Mucosa of descending colon (tissue), 3 donors: Measurements from ENCODE around the gene ALKBH4. TPM values are rescaled to one million over a fixed set of nuclear protein-coding genes. Genes with fewer than 3 reads are reported as not detected.
A peak's percentile ranks its signal among the peaks of the same experiment; 100 is the strongest.
"Not testable (repeated sequence)": the region's sequence is repeated elsewhere in the genome, so short reads cannot be mapped to it uniquely, and the experiment has no call there.

Source experiments
- ATAC-seq: fragments of 200-7000 bp; cut with Tn5 transposase; one replicate; pipeline ENCODE4 v1.9.1; 2020; ENCODE audit warnings: mild to moderate bottlenecking, moderate library complexity
- DNase-seq, 3 donors: peaks; one replicate each; pipeline ENCODE4 v3.0.0-alpha.2; 2020
- H3K36me3 ChIP-seq: fragments of 200-600 bp; one replicate; pipeline ENCODE4 v1.8.0; 2021; ENCODE audit warnings: low read depth, mild to moderate bottlenecking
- H3K4me1 ChIP-seq: fragments of 200-600 bp; one replicate; pipeline ENCODE4 v1.8.0; 2021; ENCODE audit warnings: low read depth, mild to moderate bottlenecking
- H3K4me3 ChIP-seq: fragments of 200-600 bp; one replicate; pipeline ENCODE4 v1.8.0; 2021; ENCODE audit warnings: mild to moderate bottlenecking
- H3K9me3 ChIP-seq: fragments of 200-600 bp; one replicate; pipeline ENCODE4 v1.8.0; 2021; ENCODE audit warnings: mild to moderate bottlenecking
- CTCF ChIP-seq: fragments of 200-600 bp; IDR thresholded peaks from one replicate; pipeline ENCODE4 v1.8.0; 2022; ENCODE audit warnings: antibody characterized with exemption, mild to moderate bottlenecking
- intact Hi-C, 2 donors: fragments of 100-400 bp; cut with DNase I in 1 of 2; cut with micrococcal nuclease in 1 of 2; formaldehyde crosslinking; loops; one replicate each; pipeline versions ENCODE4 v1.11.0 to v1.11.1; 2022; cut with DNase I, micrococcal nuclease
- total RNA-seq, 3 donors: library from RNA; stranded (reverse); fragmentation: NEBNext Ultra II Directional in 2 of 3; extraction: Animal tissue kit (Norgen Biotek cat#: 25700) in 2 of 3; gene quantifications; one replicate each; pipeline versions ENCODE4 v1.2.1 to v1.2.4, GENCODE V29; 2021 to 2023
- donor health status: DM: no; HTN: no; CAD: no; lungs with moderate emphysema.
- donor health status: DM: no; HTN: no; CAD: no.
- donor health status: DM: no; HTN: yes; CAD: no.

Gene ALKBH4
- total RNA-seq, 3 donors from 2014 or later = 8.4 to 11.1 (median 10.0) TPM

GRCh38 chr7:102413611-102414010 is 51.1 kb downstream of the ALKBH4 start:
- Histone ChIP-seq H3K4me3 (no peak overlapping the region), H3K4me1 (peaks cover 5% of the 10 kb centered on the region), H3K9me3 (no peaks in the 10 kb centered on the region), H3K36me3 (no peaks in the 10 kb centered on the region)
- DNase-seq (no peak), ATAC-seq (no peak)
- intact Hi-C loops = no loop called here
- no peak for TF ChIP-seq CTCF

- Histone ChIP-seq H3K4me3 (no peak overlapping the region), H3K36me3 (no peaks in the 10 kb centered on the region), H3K9me3 (no peaks in the 10 kb centered on the region), H3K4me1 (peaks cover 5% of the 10 kb centered on the region)
- intact Hi-C loops = no loop called here
- no peak for TF ChIP-seq CTCF
- DNase-seq = no peak
- ATAC-seq = no peak
Observed at GRCh38 chr7:102413091-102413490, 51.6 kb downstream of the ALKBH4 start.

- TF ChIP-seq CTCF = no peak
- Histone ChIP-seq H3K4me3 (no peak overlapping the region), H3K36me3 (no peaks in the 10 kb centered on the region), H3K4me1 (peaks cover 5% of the 10 kb centered on the region), H3K9me3 (no peaks in the 10 kb centered on the region)
- intact Hi-C loops = no loop called here
- ATAC-seq (peak; percentile 40), DNase-seq (peak in 1 of 3 donors; percentile 47)
Observed at GRCh38 chr7:102412548-102412947, 52.1 kb downstream of the ALKBH4 start.

GRCh38 chr7:102410918-102411317 is 53.7 kb downstream of the ALKBH4 start:
- intact Hi-C loops = no loop called here
- ATAC-seq (no peak), DNase-seq (no peak)
- Histone ChIP-seq H3K4me1 (no peaks in the 10 kb centered on the region), H3K9me3 (no peaks in the 10 kb centered on the region), H3K4me3 (no peak overlapping the region), H3K36me3 (no peaks in the 10 kb centered on the region)
- TF ChIP-seq CTCF = no peak

- no peak for TF ChIP-seq CTCF
- intact Hi-C loops = no loop called here
- Histone ChIP-seq H3K4me1 (no peaks in the 10 kb centered on the region), H3K9me3 (no peaks in the 10 kb centered on the region), H3K36me3 (no peaks in the 10 kb centered on the region), H3K4me3 (no peak overlapping the region)
- no peak for ATAC-seq
- DNase-seq = no peak
Observed at GRCh38 chr7:102410123-102410522, 54.5 kb downstream of the ALKBH4 start.

- ATAC-seq (no peak), DNase-seq (no peak)
- intact Hi-C loops = no loop called here
- Histone ChIP-seq H3K4me3 (no peak overlapping the region), H3K9me3 (no peaks in the 10 kb centered on the region), H3K36me3 (no peaks in the 10 kb centered on the region), H3K4me1 (no peaks in the 10 kb centered on the region)
- TF ChIP-seq CTCF = no peak
Observed at GRCh38 chr7:102409340-102409739, 55.3 kb downstream of the ALKBH4 start.

- H3K9me3 ChIP-seq, H3K4me3 ChIP-seq, H3K4me1 ChIP-seq, intact Hi-C loops, H3K36me3 ChIP-seq, DNase-seq, ATAC-seq: not testable (repeated sequence)
Observed at GRCh38 chr7:102408530-102408929, 56.1 kb downstream of the ALKBH4 start.
